CD4-positive, alpha-beta T cell treated with Interferon alpha-2 for 1 hour (primary cell): ENCODE results near the gene VASH2.
"Not testable (repeated sequence)": the region's sequence is repeated elsewhere in the genome, so short reads cannot be mapped to it uniquely, and the experiment has no call there.

ENCODE experiments used
- DNase-seq, 2 donors: peaks; one replicate each; pipeline ENCODE4 v3.0.0-alpha.2; 2020 to 2022

VASH2 gene

DNA sequence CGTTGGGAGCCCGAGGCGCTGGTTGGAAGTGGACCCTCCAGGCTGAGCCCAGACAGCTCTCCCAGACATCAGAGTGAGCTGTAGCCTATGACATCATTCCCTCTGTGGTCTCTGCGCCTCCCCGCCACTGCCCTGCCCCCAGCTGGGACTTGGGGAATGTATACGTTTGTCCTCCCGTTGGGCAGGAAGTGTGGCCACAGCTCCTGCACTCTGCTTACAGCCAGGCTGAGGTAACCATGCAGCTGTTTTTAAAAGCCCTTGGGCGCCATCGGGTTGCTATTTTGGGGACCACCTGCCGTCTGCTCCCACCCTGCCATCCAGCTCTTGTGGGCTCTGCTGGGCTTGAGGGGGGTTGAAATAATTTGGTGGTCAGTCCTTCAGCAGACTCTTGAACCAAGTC, 7.8 kb downstream of the VASH2 start:
- no peak for DNase-seq

DNA sequence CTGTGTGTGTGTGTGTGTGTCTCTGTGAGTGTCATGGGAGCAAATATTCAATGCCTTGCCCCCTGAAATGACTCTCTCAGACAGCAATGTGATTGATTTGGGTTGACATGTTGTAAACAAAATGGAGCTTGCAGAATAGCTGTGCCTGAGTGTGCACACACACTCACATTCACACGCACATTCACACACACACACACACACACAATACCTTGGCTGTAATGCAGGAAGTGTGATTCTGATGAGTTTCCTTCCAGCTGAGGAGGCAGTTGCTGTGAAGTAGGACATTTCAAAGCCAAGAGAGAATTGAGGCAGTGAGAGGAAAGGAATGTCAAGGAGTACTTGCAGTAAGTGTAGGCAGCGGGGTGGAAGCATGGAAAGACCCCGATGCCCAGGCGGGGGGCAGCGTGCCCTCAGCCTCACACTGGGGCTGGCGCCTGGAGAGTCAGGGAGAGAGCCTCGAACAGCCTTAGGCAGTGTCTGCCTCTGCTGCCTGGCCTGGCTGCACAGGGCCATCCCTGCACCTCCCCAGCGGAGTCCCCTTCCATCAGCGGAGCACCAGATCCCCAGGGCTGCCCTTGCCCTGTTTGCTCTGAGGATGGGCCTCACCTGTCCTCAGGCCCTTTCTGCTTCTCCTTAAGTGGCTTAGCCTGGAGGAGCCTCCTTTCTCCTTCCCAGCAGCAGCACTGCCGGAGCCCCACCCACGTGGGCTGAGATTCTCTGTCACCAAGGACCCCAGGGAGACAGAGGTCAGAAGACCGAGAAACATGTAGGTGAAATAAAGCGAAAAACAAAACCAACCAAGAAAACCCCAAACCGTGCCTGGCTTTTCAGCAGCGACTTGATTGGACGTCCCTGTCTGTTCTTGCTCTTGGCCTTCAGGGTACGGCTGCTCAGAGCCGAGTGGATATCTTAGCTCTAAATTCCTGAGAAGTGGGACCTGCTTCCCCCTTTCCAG, 9.2 kb downstream of the VASH2 start:
- no peak for DNase-seq

DNA sequence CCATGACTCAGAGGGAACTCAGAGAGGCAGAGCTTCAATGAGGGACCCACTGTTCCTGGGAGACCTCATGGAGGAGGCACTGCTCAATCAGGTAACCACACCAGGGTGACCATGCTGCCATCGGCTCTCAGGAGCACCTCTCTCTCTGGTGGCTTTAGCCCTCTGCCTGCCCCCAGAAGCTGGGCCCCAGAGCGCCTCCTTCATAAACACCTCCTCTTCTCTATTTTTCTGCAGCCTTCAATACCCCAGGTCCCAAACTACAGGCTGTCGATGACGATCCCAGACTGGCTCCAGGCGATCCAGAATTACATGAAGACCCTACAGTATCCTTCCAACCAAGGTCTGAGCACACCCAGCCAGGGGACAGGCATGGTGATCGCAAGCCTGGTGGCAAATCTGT, 10.6 kb downstream of the VASH2 start:
- DNase-seq: no peak

DNA sequence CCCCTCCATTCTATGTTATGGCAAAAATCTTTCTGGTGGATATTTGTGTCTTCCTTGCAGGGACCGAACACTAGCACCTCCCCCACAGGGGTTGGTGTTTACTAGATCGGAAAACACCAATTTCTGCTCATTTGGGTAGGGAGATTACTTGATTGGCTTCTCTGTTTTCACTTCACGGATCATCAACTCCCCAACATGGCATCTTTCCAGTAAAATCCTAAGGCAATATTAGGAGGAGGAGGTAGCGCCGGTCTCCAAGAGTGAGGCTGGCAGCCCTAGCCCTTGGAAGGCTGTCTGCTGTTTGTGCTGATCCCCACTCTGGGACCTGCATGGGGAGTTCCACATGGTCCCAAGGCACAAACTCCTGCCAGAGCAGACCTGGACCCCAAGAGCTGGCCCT, 12.2 kb downstream of the VASH2 start:
- no peak for DNase-seq

DNA sequence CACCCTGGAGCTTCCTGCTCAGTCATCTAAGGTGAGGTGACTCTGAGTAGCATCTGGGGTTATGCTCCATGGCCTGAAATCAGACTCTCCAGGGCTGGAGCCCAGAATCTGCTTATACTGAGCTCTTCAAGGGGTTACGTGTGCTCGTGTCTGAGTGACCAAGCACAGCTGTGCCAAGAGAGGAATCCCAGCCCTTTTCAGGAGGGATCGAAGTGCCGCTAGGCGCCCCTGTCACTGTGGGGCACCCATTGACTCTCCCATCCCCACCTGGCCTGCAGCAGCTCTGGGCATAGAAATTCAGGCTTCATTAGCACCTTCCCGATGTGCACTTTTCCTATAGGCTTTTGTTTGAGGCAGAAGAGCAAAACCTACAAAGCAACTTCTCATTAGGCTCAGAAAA, 13.8 kb downstream of the VASH2 start:
- no peak for DNase-seq

DNA sequence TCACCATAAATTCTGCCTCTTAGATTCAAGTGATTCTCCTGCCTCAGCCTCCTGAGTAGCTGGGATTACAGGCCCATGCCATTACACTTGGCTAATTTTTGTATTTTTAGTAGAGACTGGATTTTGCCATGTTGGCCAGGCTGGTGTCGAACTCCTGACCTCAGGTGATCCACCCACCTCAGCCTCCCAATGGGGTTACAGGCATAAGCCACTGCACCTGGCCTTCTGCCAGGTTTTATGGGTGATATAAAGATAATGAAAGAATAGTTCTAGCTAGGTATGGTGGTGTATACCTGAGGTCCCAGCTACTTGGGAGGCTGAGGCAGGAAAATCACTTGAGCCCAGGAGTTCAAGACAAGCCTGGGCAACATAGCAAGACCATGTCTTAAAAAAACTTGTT, 14.7 kb downstream of the VASH2 start:
- not testable (repeated sequence) for DNase-seq

DNA sequence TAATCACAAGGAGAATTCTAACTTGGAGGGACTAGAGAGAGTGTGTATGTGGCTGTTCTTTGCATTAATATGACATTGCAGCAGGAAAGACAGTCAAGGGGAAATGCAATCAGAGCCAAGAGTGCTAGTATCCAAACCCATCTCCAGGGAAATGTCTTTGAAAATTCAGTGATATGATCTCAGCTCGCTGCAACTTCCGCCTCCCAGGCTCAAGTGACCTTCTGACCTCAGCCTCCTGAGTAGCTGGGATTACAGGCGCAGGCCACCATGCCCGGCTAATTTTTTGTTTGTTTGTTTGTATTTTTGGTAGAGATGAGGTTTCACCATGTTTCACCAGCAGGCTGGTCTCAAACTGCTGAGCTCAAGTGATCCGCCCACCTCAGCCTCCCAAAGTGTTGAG, 16.3 kb downstream of the VASH2 start:
- DNase-seq: no peak

DNA sequence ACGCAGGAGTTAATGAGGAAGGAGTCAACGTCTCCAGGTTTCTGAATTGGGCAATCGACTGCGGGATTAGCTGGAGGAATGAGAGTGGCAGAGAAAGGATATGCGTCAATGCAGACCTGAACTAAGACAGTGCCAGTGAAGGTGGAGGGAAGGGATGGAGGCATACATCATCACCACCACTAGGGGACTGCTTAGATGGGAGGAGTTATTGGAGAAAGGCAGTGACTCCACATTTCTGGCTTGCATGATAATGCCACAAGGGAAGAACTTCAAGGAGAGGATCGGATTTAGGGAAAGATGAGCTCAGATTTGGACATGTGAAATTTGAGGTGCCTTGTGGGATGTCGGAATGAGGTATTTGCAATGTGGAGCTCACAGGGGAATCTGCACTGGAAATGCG, 17.5 kb downstream of the VASH2 start:
- no peak for DNase-seq

DNA sequence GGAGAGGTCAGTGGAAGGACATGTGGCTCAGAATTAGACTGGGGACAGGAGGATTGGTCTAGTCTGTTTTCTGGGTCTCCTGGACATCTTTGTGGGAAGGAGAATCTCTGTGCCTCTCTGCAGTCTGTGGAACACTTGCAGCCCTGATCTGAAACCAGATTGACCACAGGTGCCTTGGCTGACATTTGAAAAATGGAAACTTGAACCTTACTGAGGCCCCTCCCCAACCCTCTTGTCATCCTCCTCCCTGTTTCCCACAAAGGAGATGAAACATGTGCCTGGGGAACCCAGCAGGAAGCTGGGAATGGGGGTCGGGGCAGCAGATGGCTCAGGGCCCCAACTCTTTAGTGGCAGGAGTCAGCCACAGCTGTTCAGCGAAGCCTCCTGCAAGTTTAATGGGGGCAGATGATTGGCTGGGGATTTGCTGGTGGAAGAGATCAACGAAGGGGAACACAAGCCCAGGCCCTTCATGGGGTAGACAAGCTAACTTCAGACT, 18.1 kb downstream of the VASH2 start:
- DNase-seq: no peak

DNA sequence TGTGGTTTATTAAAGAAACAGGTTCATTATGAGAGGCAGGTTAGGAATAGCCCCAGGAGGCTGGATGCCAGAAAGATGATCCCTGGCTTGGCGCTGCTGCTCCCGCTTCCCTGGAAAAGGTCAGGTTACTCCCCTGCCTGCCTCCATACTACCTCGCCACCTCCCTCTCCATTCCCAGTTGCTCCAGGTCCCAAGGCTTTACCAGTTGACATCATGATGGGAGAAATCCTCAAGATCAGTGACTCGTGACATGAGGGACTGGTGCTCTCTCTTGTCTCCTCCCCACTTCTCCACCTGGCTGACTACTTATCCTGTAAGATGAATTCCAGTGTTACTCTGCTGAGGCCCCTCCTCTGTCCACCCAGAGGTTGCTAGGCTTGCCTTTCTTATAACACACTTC, 19.7 kb downstream of the VASH2 start:
- DNase-seq: no peak

DNA sequence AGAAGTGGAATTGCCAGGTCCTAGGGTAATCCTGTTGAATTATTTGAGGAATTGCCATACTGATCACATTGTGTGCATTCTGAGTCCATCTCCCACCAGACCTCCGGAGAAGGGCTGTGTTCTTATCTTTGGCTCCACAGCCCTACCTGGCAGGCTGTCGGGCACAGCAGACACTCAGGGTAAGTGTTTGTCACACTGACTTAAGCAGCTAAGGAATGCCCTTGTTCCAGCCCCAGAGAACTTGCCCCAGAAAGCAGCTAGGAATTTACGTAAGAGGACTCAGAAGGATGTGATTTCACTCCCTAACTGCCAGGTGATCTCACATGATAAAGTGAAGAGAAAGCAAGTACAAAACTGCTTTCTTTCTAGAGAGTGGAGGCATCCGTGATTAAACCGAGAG, 21.0 kb downstream of the VASH2 start:
- DNase-seq: no peak

DNA sequence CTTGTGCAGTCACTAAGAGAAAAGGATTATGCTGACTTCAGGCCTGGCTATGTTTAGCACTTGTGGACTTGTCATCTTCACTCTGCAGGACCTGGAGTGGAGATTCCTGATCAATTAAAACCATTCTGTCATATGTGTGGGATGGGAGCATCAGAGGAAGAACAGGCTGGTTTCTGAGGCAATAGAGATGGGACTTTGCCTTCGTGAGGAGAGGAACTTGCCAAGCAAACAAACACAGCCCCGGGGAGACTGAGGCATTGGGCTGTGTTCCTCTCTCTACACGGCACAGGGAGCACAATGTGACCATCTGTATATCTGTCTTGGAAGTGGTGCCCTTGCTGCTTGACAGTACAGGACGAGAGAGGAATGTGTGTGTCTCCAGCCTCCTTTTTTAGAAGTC, 23.1 kb downstream of the VASH2 start:
- DNase-seq: no peak

DNA sequence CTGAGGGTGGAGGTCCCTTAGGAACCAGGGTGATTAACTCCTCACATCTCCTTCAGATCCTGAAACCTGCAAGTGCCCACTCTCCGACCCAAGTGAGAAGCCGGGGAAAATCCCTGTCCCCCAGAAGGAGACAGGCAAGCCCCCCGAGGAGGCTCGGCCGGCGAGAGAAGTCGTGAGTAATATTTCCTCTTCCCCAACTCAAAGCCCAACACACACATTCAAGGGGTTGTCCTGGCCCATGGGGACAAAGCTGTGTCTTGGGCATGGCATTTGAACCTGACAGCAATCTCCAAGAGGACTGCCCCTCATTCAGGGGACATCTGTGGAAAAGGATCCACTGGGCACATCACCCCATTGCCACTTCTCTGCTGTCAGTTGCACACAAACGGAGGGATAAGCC, 23.6 kb downstream of the VASH2 start:
- DNase-seq: no peak

DNA sequence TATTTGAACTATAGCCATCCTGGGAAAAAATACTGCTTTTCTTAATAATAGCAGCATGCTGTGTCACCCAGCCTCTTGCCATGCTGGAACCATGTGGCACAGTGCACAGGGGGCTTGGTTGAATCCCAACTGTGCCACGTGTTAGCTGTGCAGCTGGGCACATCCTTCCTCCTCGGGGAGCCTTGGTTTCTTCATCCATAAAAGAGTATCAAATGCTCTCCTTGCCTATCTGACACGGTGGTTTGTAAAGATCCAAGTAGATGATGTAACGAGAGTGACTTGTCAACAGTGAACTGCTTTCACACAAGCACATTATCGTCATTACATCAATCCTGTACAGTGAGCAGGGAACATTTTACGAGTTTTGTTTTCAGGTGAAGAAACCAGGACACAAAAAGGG, 24.4 kb downstream of the VASH2 start:
- no peak for DNase-seq

DNA sequence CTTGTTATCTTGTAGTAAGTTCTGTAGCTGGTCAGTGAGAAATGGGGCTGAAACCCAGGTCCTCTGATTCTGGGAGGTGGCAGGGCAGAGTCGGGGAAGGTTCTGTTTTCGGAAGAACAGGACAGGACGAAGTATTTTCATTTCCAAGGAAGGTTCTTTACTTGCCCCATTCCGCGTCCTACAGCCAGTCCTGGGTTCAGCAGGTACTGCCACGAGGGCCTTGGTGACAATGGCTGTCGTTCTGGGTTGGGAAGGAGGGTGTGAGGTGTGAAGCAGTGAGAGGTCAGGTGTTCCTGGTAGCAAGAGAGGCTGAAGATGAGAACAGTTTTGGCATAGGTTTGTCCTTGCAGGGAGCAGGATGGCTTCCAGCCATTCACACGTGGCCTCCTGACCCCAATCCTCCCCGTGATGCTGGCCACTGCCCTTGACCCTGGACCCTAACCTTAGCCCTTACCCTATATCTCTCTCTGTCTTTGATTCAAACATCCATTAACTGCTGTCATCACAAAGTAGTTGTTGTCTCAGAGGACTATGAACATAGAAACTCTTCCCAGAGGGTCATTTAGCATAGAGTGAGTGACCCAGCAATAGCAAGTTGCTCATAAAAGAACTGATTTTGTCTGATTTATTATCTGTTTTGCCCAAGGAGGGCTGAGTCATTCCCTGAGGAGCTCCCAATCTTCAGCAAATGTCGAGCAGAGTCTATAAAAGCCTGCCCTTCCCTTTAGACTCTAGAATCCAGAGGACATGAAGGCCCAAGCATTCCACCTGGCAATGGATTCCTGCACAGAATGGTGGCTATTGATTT, 25.0 kb downstream of the VASH2 start:
- no peak for DNase-seq

DNA sequence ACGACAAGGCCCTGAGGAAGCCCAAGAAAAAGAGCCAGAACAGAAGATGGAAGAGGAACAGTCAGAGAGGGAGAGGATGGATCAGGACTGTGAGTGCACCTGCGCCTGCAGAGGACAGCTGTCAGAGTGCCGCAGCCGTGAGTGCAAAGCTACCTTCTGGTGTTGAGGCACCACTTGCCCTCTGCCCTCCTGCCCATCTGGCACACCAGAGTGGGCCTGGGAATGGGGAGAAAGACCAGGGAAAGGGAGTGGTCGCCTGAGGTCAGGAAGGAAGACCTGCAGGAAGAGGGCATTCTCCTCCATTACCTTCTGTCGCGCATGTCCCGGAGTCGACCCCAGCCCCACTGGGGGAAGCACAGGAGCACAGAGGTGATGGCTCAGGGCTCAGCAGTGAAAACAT, 26.2 kb downstream of the VASH2 start:
- no peak for DNase-seq

DNA sequence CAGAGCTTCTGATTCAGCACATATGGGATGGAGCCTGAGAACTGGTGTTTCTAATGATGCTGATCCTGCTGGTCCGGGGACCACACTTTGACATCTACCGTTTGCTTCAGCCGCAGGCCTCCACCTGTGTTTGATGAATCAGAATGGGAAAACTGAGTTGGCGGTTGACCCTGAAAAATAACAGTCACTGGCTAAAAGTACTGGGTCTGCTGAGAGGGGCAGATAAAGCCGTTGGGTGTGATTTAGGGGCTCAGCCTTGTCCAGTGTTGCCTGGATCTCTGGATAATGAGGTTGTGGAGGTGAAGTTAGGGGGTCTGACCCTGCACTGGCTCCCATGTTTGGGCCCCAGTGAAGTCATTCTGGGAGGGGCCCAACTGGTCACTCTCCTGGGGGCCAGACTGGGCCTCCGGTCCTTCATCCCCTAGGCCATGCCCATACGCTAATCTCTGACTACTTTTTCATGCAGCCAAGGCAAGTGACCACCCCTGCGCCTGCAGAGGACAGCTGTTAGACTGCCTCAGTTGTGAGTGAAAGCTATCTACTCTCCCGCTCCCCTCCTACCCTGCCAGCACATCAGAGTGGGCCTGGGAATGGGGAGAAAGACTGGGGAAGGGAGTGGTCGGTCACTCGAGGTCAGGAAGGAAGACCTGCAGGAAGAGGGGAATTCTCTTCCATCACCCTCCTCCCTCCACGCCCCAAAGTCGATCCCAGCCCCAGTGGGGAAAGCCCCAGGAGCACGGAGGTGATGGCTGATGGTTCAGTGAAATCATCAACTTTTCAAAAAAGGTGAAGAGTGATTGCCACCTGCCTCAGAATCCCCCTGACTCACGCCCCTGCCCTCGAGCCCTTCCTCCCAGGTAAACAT, 27.7 kb downstream of the VASH2 start:
- DNase-seq: no peak

DNA sequence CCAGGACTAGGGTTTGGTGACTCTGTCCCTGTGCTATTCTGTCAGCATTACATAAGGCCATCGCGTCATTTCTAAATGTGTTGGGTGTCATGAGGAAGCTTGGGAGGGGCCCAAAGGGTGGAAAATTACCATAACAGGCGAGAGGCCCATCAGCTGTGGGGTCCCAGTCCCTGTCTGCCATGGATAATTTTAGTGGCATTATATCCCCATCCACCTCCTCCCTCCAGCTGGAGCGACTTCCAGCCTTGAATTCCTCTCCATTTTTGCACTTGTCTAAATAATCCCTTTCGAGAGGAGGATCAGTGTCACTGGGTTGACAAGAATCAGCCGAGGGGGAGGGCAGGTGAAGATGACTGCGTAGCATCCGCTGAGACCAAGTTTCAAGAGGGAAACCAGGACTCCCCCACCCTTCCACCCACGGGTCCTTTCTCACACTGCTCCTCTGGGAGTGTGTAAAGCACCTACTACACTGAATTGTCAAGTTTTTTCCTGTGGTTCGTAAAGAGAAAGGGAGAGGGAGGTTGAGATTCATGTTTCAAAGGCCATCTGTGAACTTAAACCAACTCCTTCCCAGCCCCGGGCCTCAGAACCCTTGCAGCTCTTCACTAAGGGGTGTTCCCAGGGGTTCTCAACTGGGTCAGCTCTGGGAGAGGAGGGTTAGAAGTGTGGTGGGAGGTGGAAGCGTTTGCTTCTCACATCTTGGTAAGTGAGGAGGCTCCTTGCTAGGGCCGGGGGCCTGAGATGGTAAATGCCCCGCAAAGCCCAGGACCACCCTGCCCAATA, 29.2 kb downstream of the VASH2 start:
- DNase-seq: peak in 1 of 2 donors; percentile 20

DNA sequence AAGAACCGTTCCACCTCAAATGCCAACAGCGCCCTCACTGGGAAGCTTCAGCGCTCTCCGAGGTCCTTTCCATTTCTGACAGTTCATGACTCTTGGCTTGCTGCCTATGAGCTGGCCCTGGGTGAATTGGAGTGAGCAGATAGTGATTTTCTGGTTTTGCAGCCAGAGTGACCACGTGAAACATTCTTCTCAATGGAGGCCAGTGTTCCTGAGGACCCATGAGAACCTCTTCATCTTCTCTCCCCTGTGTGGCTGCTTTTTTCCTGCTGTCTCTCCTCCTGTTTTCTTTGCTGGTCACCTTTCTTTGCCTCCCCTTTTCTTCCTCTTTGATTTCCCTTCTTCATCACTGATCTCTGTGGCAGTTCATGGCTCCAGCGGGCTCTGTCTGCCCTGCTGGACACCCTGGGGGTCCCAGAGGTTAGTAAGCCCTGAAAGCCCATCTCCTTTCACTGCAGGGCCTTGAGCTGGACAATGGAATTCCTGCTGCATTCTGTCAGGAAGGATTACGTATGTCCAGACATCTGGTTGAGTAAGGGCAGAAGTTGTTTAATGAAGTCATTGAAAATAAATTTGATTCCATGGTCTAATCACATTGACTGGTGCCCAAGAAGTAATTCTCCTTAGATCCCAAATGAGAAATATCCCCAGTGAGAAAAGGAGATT, 29.9 kb downstream of the VASH2 start:
- DNase-seq: no peak

DNA sequence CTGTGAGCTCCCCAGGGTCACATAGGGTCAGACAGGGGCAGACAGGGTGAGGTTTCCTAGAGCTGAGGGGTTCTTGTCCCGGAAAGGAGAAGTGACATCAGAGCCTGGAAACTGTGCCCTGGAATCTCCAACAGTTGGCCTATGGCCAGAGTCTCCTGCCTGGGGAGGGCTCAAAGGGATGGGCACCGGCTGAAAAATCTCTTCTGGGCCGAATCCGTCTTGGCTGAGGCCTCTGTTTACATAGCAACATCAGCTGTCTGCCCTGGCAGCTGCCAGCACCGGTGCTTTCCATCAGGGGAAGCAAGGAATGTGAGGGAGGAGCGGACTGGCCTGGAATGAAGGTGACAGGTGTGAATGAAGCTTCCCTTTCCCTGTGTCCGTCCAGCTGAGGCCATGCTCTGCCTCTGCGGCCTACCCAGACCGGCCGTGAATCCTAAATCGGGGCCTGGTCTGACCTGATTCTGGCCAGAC, 30.7 kb downstream of the VASH2 start:
- DNase-seq: no peak

DNA sequence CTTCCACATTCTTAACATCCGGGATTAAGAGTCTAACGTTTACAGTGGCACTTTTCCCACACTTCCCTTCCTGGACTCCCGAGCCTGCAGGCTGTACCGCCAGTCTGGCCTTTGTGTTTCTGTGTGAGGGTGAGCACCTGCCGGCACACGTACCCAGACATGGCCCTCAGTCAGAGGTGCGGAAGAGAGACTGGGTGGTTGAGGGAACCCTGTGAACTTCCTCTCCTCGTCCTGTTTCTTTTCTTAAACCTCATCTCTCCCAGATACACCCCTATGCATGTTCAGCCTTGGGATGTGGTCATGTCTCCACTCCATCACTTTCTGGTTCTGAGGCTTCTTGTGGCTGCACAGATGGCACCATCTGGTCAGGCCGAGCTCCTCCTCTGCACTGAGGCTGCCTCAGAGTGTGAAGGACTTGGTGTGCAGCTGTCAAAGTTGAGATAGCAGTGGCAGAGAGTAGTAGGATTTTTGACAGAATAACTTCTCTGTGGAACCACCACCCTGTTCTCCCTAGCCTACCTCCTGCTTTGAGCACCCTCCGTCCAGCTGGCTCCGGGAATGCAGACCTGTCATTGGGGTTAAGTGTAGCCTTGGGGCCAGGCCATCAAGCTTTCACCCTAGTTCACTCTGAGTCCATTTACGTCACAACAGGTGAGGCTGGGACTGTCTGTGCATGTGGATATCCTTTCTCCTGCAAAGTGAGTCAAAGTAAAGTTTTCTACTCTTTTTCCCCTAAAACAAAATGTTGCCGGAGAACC, 31.4 kb downstream of the VASH2 start:
- no peak for DNase-seq
